SK-N-SH treated with all-trans-retinoic acid at 6 μM for 48 hours (cell line): ENCODE results near the gene ATRIP.

Source experiments
- ATAC-seq: fragments of 200-7000 bp; cut with Tn5 transposase; 3 replicates; pipeline ENCODE4 v1.9.1; 2020; ENCODE audit warnings: mild to moderate bottlenecking, moderate library complexity
- ARNTL ChIP-seq: fragments of 450-650 bp; formaldehyde crosslinking; IDR thresholded peaks from 2 replicates; pipeline ENCODE4 v1.5.0; 2020; ENCODE audit warnings: low read depth, mild to moderate bottlenecking, moderate library complexity, borderline replicate concordance
- BACH2 ChIP-seq: fragments of 250-450 bp; sonication (Bioruptor Pico); IDR thresholded peaks from 2 replicates; pipeline ENCODE4 v1.9.0; 2021; ENCODE audit warnings: mild to moderate bottlenecking, borderline replicate concordance
- CSDC2 ChIP-seq: fragments of 250-450 bp; sonication (Bioruptor Pico); IDR thresholded peaks from 2 replicates; pipeline ENCODE4 v1.5.0; 2020; ENCODE audit warnings: mild to moderate bottlenecking, moderate library complexity
- GLIS3 ChIP-seq: fragments of 250-450 bp; sonication (Bioruptor Pico); IDR thresholded peaks from 2 replicates; pipeline ENCODE4 v1.5.0; 2020; ENCODE audit warnings: mild to moderate bottlenecking, moderate library complexity
- ISL1 ChIP-seq: fragments of 250-450 bp; sonication (Bioruptor Pico); IDR thresholded peaks from 2 replicates; pipeline ENCODE4 v2.1.2; 2022; ENCODE audit warnings: mild to moderate bottlenecking, moderate library complexity
- OSR1 ChIP-seq: fragments of 250-450 bp; sonication (Bioruptor Pico); IDR thresholded peaks from 2 replicates; pipeline ENCODE4 v1.8.0; 2022; ENCODE audit warnings: moderate library complexity, mild to moderate bottlenecking, inconsistent platforms
- PPARA ChIP-seq: fragments of 250-450 bp; sonication (Bioruptor Pico); IDR thresholded peaks from 2 replicates; pipeline ENCODE4 v1.5.0; 2020; ENCODE audit warnings: mild to moderate bottlenecking, borderline replicate concordance
- RARB ChIP-seq: fragments of 250-450 bp; sonication (Bioruptor Pico); IDR thresholded peaks from 2 replicates; pipeline ENCODE4 v1.8.0; 2021; ENCODE audit warnings: mild to moderate bottlenecking, moderate library complexity
- SNAI2 ChIP-seq: fragments of 250-450 bp; sonication (Bioruptor Pico); IDR thresholded peaks from 2 replicates; pipeline ENCODE4 v1.5.0; 2020; ENCODE audit warnings: mild to moderate bottlenecking, moderate library complexity
- TCF4 ChIP-seq: fragments of 250-450 bp; sonication (Bioruptor Pico); IDR thresholded peaks from 2 replicates; pipeline ENCODE4 v1.8.0; 2021; ENCODE audit warnings: mild to moderate bottlenecking, moderate library complexity, borderline replicate concordance
- TOX ChIP-seq: fragments of 250-450 bp; sonication (Bioruptor Pico); IDR thresholded peaks from 2 replicates; pipeline ENCODE4 v1.8.0; 2021; ENCODE audit warnings: mild to moderate bottlenecking, moderate library complexity, borderline replicate concordance
- ZC3H10 ChIP-seq: fragments of 250-450 bp; sonication (Bioruptor Pico); IDR thresholded peaks from 2 replicates; pipeline ENCODE4 v1.5.1; 2021; ENCODE audit warnings: mild to moderate bottlenecking, moderate library complexity
- ZFP30 ChIP-seq: fragments of 450-650 bp; formaldehyde crosslinking; IDR thresholded peaks from 2 replicates; pipeline ENCODE4 v1.5.0; 2022; ENCODE audit warnings: mild to moderate bottlenecking, moderate library complexity
- ZNF565 ChIP-seq: fragments of 450-650 bp; formaldehyde crosslinking; conservative IDR thresholded peaks from 2 replicates; pipeline ENCODE4 v1.5.0; 2020; ENCODE audit warnings: low read depth, mild to moderate bottlenecking, moderate library complexity
- ZNF70 ChIP-seq: fragments of 450-650 bp; formaldehyde crosslinking; IDR thresholded peaks from 2 replicates; pipeline ENCODE4 v1.5.0; 2020; ENCODE audit warnings: mild to moderate bottlenecking, moderate library complexity
- ZNF8 ChIP-seq: fragments of 450-650 bp; formaldehyde crosslinking; IDR thresholded peaks from 2 replicates; pipeline ENCODE4 v1.5.0; 2020; ENCODE audit warnings: mild to moderate bottlenecking, moderate library complexity
- TF ChIP-seq, protein P1 (sequence below): fragments of 250-450 bp; sonication (Bioruptor Pico); IDR thresholded peaks from 2 replicates; pipeline ENCODE4 v1.5.0; 2020; ENCODE audit warnings: mild to moderate bottlenecking, moderate library complexity
- TF ChIP-seq, protein P2 (sequence below): fragments of 250-450 bp; sonication (Bioruptor Pico); IDR thresholded peaks from 2 replicates; pipeline ENCODE4 v1.8.0; 2021; ENCODE audit warnings: low read depth, mild to moderate bottlenecking, moderate library complexity, borderline replicate concordance
- TF ChIP-seq, protein P3 (sequence below): fragments of 250-450 bp; sonication (Bioruptor Pico); IDR thresholded peaks from 2 replicates; pipeline ENCODE4 v1.8.0; 2020; ENCODE audit warnings: mild to moderate bottlenecking, moderate library complexity, borderline replicate concordance
- TF ChIP-seq, protein P4 (sequence below): fragments of 250-450 bp; sonication (Bioruptor Pico); IDR thresholded peaks from 2 replicates; pipeline ENCODE4 v1.5.1; 2020; ENCODE audit warnings: low read depth, mild to moderate bottlenecking, moderate library complexity
- TF ChIP-seq, protein P5 (sequence below): fragments of 250-450 bp; sonication (Bioruptor Pico); IDR thresholded peaks from 2 replicates; pipeline ENCODE4 v1.5.1; 2021; ENCODE audit warnings: mild to moderate bottlenecking, moderate library complexity

Gene ATRIP

DNA sequence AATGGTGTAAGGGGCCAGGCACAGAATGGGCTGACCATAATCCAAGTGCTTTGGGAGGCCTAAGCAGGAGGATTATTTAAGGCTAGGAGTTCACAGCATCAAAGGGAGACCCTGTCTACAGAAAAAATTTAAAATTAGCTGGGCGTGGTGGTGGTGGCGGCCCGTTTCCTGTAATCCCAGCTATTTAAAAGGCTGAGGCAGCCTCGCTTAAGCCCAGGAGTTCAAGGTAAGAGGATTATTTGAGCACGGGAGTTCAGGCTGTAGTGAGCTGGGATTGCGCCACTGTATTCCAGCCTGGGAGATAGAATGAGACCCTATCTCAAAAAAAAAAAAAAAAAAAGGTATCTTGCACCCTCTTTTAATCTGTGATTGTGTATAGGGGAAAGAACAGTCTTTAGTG, 4.6 kb upstream of the ATRIP start:
- ATAC-seq = no peak

DNA sequence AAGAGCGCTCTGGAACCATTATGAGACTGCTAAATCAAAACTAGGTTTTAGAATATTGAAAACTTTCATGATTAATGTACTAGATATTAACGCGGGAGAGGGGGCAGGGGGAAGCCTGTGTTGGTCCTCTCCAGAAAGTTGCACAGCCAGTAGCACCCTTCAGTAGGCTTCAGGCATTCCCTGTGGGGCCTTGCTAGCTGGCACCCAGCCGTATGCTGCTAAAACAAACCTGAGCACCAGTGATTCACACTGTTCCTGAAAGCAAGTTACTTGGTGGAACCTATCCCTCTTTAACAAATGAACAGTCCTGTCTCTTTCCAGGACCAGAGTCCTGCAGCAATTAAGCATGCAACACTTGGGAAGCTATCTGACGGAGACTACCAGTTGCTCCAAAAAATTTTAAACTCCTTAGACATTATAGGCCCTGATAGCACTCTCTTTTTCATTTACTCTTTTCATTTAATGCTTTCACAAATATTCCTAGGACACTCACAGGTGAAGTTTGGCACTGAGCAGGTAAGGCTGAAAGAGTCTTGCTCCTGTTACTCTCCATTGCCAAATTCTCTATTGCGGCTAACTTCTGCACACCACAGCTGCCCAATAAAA, 1.2 kb upstream of the ATRIP start:
- no peak for ATAC-seq
- TF ChIP-seq ZNF565 (CRISPR knock-in tag) = no peak
- no peak for TF ChIP-seq ZFP30 (CRISPR knock-in tag)
- no peak for TF ChIP-seq TOX (CRISPR knock-in tag)
- TF ChIP-seq, protein P1, sequence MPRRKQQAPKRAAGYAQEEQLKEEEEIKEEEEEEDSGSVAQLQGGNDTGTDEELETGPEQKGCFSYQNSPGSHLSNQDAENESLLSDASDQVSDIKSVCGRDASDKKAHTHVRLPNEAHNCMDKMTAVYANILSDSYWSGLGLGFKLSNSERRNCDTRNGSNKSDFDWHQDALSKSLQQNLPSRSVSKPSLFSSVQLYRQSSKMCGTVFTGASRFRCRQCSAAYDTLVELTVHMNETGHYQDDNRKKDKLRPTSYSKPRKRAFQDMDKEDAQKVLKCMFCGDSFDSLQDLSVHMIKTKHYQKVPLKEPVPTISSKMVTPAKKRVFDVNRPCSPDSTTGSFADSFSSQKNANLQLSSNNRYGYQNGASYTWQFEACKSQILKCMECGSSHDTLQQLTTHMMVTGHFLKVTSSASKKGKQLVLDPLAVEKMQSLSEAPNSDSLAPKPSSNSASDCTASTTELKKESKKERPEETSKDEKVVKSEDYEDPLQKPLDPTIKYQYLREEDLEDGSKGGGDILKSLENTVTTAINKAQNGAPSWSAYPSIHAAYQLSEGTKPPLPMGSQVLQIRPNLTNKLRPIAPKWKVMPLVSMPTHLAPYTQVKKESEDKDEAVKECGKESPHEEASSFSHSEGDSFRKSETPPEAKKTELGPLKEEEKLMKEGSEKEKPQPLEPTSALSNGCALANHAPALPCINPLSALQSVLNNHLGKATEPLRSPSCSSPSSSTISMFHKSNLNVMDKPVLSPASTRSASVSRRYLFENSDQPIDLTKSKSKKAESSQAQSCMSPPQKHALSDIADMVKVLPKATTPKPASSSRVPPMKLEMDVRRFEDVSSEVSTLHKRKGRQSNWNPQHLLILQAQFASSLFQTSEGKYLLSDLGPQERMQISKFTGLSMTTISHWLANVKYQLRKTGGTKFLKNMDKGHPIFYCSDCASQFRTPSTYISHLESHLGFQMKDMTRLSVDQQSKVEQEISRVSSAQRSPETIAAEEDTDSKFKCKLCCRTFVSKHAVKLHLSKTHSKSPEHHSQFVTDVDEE (CRISPR knock-in tag) = no peak
- TF ChIP-seq RARB (CRISPR knock-in tag) = no peak

More for the DNA sequence above, 4.6 kb upstream of the ATRIP start:
- TF ChIP-seq GLIS3 (no peak), PPARA (CRISPR knock-in tag) (no peak), SNAI2 (no peak), TOX (CRISPR knock-in tag) (no peak)

DNA sequence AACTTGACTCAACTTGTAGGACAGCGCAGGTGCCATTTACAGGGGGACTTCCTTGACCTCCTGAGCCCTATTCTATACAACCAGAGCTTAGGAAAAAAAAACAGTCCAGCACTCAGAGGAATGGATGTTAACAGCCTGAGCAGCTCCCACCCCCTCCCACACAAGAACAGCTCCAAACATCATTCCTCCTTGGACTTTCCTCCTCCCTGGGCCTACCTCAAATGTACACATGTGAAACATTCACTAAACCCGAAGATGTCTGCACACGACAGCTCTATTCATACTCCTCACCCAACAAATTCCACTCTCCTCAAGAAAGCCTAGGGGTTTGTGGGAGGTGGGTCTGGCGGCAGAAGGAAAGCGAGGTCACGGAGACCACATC, 503 bp upstream of the ATRIP start:
- no peak for TF ChIP-seq ZNF8 (CRISPR knock-in tag)
- TF ChIP-seq, protein P2, sequence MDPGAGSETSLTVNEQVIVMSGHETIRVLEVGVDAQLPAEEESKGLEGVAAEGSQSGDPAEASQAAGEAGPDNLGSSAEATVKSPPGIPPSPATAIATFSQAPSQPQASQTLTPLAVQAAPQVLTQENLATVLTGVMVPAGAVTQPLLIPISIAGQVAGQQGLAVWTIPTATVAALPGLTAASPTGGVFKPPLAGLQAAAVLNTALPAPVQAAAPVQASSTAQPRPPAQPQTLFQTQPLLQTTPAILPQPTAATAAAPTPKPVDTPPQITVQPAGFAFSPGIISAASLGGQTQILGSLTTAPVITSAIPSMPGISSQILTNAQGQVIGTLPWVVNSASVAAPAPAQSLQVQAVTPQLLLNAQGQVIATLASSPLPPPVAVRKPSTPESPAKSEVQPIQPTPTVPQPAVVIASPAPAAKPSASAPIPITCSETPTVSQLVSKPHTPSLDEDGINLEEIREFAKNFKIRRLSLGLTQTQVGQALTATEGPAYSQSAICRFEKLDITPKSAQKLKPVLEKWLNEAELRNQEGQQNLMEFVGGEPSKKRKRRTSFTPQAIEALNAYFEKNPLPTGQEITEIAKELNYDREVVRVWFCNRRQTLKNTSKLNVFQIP (CRISPR knock-in tag) = no peak
- TF ChIP-seq, protein P1 (CRISPR knock-in tag) = no peak
- no peak for TF ChIP-seq ZC3H10
- TF ChIP-seq, protein P3, sequence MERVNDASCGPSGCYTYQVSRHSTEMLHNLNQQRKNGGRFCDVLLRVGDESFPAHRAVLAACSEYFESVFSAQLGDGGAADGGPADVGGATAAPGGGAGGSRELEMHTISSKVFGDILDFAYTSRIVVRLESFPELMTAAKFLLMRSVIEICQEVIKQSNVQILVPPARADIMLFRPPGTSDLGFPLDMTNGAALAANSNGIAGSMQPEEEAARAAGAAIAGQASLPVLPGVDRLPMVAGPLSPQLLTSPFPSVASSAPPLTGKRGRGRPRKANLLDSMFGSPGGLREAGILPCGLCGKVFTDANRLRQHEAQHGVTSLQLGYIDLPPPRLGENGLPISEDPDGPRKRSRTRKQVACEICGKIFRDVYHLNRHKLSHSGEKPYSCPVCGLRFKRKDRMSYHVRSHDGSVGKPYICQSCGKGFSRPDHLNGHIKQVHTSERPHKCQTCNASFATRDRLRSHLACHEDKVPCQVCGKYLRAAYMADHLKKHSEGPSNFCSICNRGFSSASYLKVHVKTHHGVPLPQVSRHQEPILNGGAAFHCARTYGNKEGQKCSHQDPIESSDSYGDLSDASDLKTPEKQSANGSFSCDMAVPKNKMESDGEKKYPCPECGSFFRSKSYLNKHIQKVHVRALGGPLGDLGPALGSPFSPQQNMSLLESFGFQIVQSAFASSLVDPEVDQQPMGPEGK = no peak
- TF ChIP-seq ZFP30 (CRISPR knock-in tag) = no peak
- no peak for TF ChIP-seq ISL1
- TF ChIP-seq, protein P4, sequence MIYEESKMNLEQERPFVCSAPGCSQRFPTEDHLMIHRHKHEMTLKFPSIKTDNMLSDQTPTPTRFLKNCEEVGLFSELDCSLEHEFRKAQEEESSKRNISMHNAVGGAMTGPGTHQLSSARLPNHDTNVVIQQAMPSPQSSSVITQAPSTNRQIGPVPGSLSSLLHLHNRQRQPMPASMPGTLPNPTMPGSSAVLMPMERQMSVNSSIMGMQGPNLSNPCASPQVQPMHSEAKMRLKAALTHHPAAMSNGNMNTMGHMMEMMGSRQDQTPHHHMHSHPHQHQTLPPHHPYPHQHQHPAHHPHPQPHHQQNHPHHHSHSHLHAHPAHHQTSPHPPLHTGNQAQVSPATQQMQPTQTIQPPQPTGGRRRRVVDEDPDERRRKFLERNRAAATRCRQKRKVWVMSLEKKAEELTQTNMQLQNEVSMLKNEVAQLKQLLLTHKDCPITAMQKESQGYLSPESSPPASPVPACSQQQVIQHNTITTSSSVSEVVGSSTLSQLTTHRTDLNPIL (CRISPR knock-in tag) = no peak
- TF ChIP-seq GLIS3 = no peak
- TF ChIP-seq, protein P5, sequence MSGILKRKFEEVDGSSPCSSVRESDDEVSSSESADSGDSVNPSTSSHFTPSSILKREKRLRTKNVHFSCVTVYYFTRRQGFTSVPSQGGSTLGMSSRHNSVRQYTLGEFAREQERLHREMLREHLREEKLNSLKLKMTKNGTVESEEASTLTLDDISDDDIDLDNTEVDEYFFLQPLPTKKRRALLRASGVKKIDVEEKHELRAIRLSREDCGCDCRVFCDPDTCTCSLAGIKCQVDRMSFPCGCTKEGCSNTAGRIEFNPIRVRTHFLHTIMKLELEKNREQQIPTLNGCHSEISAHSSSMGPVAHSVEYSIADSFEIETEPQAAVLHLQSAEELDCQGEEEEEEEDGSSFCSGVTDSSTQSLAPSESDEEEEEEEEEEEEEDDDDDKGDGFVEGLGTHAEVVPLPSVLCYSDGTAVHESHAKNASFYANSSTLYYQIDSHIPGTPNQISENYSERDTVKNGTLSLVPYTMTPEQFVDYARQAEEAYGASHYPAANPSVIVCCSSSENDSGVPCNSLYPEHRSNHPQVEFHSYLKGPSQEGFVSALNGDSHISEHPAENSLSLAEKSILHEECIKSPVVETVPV (CRISPR knock-in tag) = no peak
- TF ChIP-seq ZNF70 (CRISPR knock-in tag) = no peak
- no peak for TF ChIP-seq CSDC2 (CRISPR knock-in tag)
- TF ChIP-seq ARNTL = no peak
- no peak for TF ChIP-seq TOX (CRISPR knock-in tag)
- no peak for TF ChIP-seq RARB (CRISPR knock-in tag)
- TF ChIP-seq BACH2 = no peak
- TF ChIP-seq TCF4 (CRISPR knock-in tag) = no peak
- TF ChIP-seq OSR1 (CRISPR knock-in tag) = no peak
- TF ChIP-seq SNAI2 = no peak
- no peak for TF ChIP-seq PPARA (CRISPR knock-in tag)
- TF ChIP-seq, all 23 proteins: peak for 0
- ATAC-seq = peak; percentile 21
